A549 (cell line): Measurements from ENCODE around the gene CHCHD6.

Experiments used
- JUNB ChIP-seq: fragments of >200 bp; sonication (Bioruptor Twin); formaldehyde crosslinking; IDR thresholded peaks from 2 replicates; pipeline ENCODE4 v1.6.1; 2016
- POLR2A ChIP-seq: IDR thresholded peaks from 2 replicates; pipeline ENCODE4 v1.6.1; 2012; ENCODE audit warnings: mild to moderate bottlenecking, low read length
- TP53 ChIP-seq: fragments of 250-450 bp; sonication (Bioruptor Pico); IDR thresholded peaks from 2 replicates; pipeline ENCODE4 v1.5.0; 2021; ENCODE audit warnings: mild to moderate bottlenecking, moderate library complexity
- ZNF302 ChIP-seq: fragments of 250-450 bp; sonication (Bioruptor Pico); IDR thresholded peaks from 2 replicates; pipeline ENCODE4 v1.9.0; 2021; ENCODE audit warnings: inconsistent platforms, mild to moderate bottlenecking, moderate library complexity
- TF ChIP-seq, protein P1 (sequence below): fragments of 200-600 bp; sonication (generic); IDR thresholded peaks from 2 replicates; pipeline ENCODE4 v1.6.1; 2016; ENCODE audit warnings: antibody characterized with exemption, mild to moderate bottlenecking, moderate library complexity
- TF ChIP-seq, protein P2 (sequence below): fragments of >200 bp; sonication (Bioruptor Twin); formaldehyde crosslinking; IDR thresholded peaks from 3 replicates; pipeline ENCODE4 v1.5.1; 2016
- TF ChIP-seq, protein P3 (sequence below): fragments of 450-650 bp; IDR thresholded peaks from 2 replicates; pipeline ENCODE4 v1.6.1; 2014; ENCODE audit warnings: antibody characterized with exemption

DNA sequence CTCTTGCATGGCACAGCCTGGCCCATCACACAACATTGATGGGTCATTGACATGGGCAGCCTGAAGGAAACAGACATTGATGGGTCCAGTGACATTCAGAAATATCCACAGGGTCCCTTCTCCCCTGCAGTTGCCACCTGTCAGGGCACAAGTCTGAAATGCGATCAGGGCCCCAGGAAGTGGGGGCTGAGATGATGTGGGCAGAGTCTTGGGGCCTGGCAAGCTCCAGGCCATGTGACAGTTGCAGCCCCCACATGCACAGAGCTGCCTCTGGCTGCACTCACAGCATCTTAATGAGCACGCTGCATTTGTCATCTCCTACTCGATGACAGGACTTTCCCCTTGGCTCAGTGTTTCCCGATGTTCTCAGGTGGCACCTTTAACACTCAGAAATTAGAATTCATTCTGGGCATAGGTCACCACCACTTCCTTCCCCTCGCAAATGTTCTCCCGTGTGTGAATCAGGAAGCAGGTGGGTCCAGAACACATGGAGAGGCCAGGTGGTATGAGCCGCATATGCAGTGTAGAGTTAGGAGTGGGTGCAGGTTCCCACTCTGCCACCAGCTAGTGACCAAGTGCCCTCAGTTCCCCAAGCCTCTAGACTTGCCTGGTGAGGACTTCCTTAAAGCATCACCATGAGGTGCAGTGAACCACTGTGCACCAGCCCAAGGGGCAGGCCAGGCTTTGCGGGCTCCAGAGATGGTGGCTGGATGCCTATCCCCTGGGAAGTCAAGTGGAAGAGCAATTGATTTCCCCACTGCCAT, 47.5 kb upstream of the CHCHD6 start:
- TF ChIP-seq, protein P1, sequence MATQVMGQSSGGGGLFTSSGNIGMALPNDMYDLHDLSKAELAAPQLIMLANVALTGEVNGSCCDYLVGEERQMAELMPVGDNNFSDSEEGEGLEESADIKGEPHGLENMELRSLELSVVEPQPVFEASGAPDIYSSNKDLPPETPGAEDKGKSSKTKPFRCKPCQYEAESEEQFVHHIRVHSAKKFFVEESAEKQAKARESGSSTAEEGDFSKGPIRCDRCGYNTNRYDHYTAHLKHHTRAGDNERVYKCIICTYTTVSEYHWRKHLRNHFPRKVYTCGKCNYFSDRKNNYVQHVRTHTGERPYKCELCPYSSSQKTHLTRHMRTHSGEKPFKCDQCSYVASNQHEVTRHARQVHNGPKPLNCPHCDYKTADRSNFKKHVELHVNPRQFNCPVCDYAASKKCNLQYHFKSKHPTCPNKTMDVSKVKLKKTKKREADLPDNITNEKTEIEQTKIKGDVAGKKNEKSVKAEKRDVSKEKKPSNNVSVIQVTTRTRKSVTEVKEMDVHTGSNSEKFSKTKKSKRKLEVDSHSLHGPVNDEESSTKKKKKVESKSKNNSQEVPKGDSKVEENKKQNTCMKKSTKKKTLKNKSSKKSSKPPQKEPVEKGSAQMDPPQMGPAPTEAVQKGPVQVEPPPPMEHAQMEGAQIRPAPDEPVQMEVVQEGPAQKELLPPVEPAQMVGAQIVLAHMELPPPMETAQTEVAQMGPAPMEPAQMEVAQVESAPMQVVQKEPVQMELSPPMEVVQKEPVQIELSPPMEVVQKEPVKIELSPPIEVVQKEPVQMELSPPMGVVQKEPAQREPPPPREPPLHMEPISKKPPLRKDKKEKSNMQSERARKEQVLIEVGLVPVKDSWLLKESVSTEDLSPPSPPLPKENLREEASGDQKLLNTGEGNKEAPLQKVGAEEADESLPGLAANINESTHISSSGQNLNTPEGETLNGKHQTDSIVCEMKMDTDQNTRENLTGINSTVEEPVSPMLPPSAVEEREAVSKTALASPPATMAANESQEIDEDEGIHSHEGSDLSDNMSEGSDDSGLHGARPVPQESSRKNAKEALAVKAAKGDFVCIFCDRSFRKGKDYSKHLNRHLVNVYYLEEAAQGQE, result no peak
- TF ChIP-seq, protein P2, sequence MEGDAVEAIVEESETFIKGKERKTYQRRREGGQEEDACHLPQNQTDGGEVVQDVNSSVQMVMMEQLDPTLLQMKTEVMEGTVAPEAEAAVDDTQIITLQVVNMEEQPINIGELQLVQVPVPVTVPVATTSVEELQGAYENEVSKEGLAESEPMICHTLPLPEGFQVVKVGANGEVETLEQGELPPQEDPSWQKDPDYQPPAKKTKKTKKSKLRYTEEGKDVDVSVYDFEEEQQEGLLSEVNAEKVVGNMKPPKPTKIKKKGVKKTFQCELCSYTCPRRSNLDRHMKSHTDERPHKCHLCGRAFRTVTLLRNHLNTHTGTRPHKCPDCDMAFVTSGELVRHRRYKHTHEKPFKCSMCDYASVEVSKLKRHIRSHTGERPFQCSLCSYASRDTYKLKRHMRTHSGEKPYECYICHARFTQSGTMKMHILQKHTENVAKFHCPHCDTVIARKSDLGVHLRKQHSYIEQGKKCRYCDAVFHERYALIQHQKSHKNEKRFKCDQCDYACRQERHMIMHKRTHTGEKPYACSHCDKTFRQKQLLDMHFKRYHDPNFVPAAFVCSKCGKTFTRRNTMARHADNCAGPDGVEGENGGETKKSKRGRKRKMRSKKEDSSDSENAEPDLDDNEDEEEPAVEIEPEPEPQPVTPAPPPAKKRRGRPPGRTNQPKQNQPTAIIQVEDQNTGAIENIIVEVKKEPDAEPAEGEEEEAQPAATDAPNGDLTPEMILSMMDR, result no peak
- no peak for TF ChIP-seq TP53 (CRISPR knock-in tag)
- TF ChIP-seq JUNB, result no peak
- TF ChIP-seq ZNF302, result no peak
- TF ChIP-seq POLR2A, result no peak
- TF ChIP-seq, protein P3, sequence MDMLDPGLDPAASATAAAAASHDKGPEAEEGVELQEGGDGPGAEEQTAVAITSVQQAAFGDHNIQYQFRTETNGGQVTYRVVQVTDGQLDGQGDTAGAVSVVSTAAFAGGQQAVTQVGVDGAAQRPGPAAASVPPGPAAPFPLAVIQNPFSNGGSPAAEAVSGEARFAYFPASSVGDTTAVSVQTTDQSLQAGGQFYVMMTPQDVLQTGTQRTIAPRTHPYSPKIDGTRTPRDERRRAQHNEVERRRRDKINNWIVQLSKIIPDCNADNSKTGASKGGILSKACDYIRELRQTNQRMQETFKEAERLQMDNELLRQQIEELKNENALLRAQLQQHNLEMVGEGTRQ, result no peak
